Testis (tissue), 2 donors: ENCODE data around the gene PAK6.

Experiments used
- CTCF ChIP-seq, 3 experiments: fragments of 450-650 bp in 2 of 3; fragments of 200-600 bp in 1 of 3; sonication (generic) in 1 of 3; IDR thresholded peaks; one replicate each; pipeline ENCODE4 v1.5.1; 2016 to 2019; ENCODE audit warnings: antibody characterized with exemption in 3 of 3, mild to moderate bottlenecking in 2 of 3, moderate library complexity in 1 of 3
- POLR2A ChIP-seq: fragments of 450-650 bp; IDR thresholded peaks from one replicate; pipeline ENCODE4 v1.6.1; 2017; ENCODE audit warnings: antibody characterized with exemption, mild to moderate bottlenecking, moderate library complexity

- TF ChIP-seq POLR2A (no peak), CTCF (IDR thresholded peaks at IDR 0.05) (no peak)
Measured at GRCh38 chr15:40229956-40230355, 8.9 kb upstream of the PAK6 start.
